HCT116 (cell line): ENCODE results near the gene KRTAP19-5. TPM values are rescaled to one million over a fixed set of nuclear protein-coding genes. Genes with fewer than 3 reads are reported as not detected.

Experiments used
- ATAC-seq: fragments of 200-7000 bp; cut with Tn5 transposase; 2 replicates; pipeline ENCODE4 v1.9.1; 2020; ENCODE audit warnings: mild to moderate bottlenecking, moderate library complexity
- BruUV-seq: library from RNA; stranded (reverse); fragments of 400-500 nt; replicated peaks from 2 replicates; lab custom pipeline; 2021; lab: Mats Ljungman, UMichigan
- CTCF ChIA-PET: fragments of 300-600 bp; sonication (Branson Sonifier 250); formaldehyde crosslinking; loops from one replicate; lab custom pipeline; 2021; ENCODE audit warnings: antibody characterized with exemption; lab: Charles Lee
- POLR2A ChIA-PET: fragments of 300-600, 350-600 bp; sonication (Branson Sonifier 250); formaldehyde crosslinking; loops from one replicate; lab custom pipeline; 2021; ENCODE audit warnings: antibody characterized with exemption; lab: Charles Lee
- RAD21 ChIA-PET, 2 experiments: fragments of 300-600 bp; sonication (Branson Sonifier 250); formaldehyde crosslinking; loops; one replicate each; lab custom pipeline; 2023; ENCODE audit warnings: low total read pairs in 2 of 2; ENCODE audit not compliant: uncharacterized antibody in 2 of 2, unreplicated experiment in 2 of 2, low non-redundant PET in 1 of 2; lab: Charles Lee
- DNase-seq: peaks from one replicate; pipeline ENCODE4 v3.0.0-alpha.2; 2010; ENCODE audit warnings: low read depth, low spot score
- H2AFZ ChIP-seq: fragments of 200-600 bp; shearing (Covaris generic), sonication (generic); 2 replicates; pipeline ENCODE4 v1.6.1; 2017; ENCODE audit warnings: low read depth, mixed run types, mixed read lengths, antibody characterized with exemption, low read length; ENCODE audit not compliant: poor library complexity, severe bottlenecking
- H3K27ac ChIP-seq: 2 replicates; pipeline ENCODE4 v1.5.1; 2012; ENCODE audit warnings: low read depth, low read length
- H3K27me3 ChIP-seq: fragments of 200-600 bp; sonication (generic); 2 replicates; pipeline ENCODE4 v1.6.1; 2016; ENCODE audit warnings: mixed run types, low read length, mixed read lengths; ENCODE audit not compliant: insufficient read depth
- H3K36me3 ChIP-seq, 2 experiments: fragments of 200-500 bp in 1 of 2; fragments of 200-600 bp in 1 of 2; sonication (Bioruptor generic) in 1 of 2; sonication (generic) in 1 of 2; 2 replicates each; pipeline versions ENCODE4 v1.5.1 to v1.6.1; 2014 to 2016; ENCODE audit warnings: low read length in 2 of 2, inconsistent platforms in 1 of 2, mixed read lengths in 1 of 2, mixed run types in 1 of 2; ENCODE audit not compliant: insufficient read depth in 2 of 2, control insufficient read depth in 1 of 2
- H3K4me1 ChIP-seq, 2 experiments: fragments of 200-600 bp in 1 of 2; sonication (generic) in 1 of 2; 2 replicates each; pipeline versions ENCODE4 v1.5.1 to v1.6.1; 2012 to 2017; ENCODE audit warnings: low read length in 2 of 2, inconsistent platforms in 1 of 2, mild to moderate bottlenecking in 1 of 2, mixed read lengths in 1 of 2, mixed run types in 1 of 2, moderate library complexity in 1 of 2; ENCODE audit not compliant: insufficient read depth in 2 of 2, control insufficient read depth in 1 of 2
- H3K4me2 ChIP-seq: fragments of 200-600 bp; sonication (generic); 2 replicates; pipeline ENCODE4 v1.6.1; 2017; ENCODE audit warnings: mixed run types, low read length, mixed read lengths
- H3K4me3 ChIP-seq, 2 experiments: fragments of 200-600 bp in 1 of 2; sonication (generic) in 1 of 2; replicated peaks in 1 of 2; 2 replicates each; pipeline ENCODE4 v1.5.1; 2011 to 2016; ENCODE audit warnings: low read length in 2 of 2, control low read depth in 1 of 2, low read depth in 1 of 2, mild to moderate bottlenecking in 1 of 2, mixed read lengths in 1 of 2, mixed run types in 1 of 2
- H3K79me2 ChIP-seq: fragments of 200-600 bp; sonication (generic); 2 replicates; pipeline ENCODE4 v1.6.1; 2017; ENCODE audit warnings: mild to moderate bottlenecking, mixed run types, low read length, moderate library complexity, mixed read lengths; ENCODE audit not compliant: insufficient read depth
- H3K9ac ChIP-seq: fragments of 200-600 bp; sonication (generic); 2 replicates; pipeline ENCODE4 v1.6.1; 2016; ENCODE audit warnings: low read length, mixed read lengths
- H3K9me2 ChIP-seq: fragments of 200-600 bp; sonication (generic), shearing (Covaris generic); 2 replicates; pipeline ENCODE4 v1.6.1; 2017; ENCODE audit warnings: mixed run types, mild to moderate bottlenecking, moderate library complexity; ENCODE audit not compliant: insufficient read depth
- H3K9me3 ChIP-seq, 2 experiments: fragments of 200-500 bp in 1 of 2; fragments of 200-600 bp in 1 of 2; sonication (Bioruptor generic) in 1 of 2; sonication (generic) in 1 of 2; 2 replicates each; pipeline ENCODE4 v1.6.1; 2014 to 2017; ENCODE audit warnings: low read length in 2 of 2, mixed read lengths in 2 of 2, inconsistent platforms in 1 of 2, low read depth in 1 of 2, mild to moderate bottlenecking in 1 of 2, mixed run types in 1 of 2, moderate library complexity in 1 of 2; ENCODE audit not compliant: control insufficient read depth in 1 of 2, insufficient read depth in 1 of 2
- H4K20me1 ChIP-seq: fragments of 200-600 bp; sonication (generic), shearing (Covaris generic); 2 replicates; pipeline ENCODE4 v1.6.1; 2017; ENCODE audit warnings: mixed run types, mild to moderate bottlenecking, moderate library complexity; ENCODE audit not compliant: insufficient read depth
- CEBPB ChIP-seq: IDR thresholded peaks from 2 replicates; pipeline ENCODE4 v1.6.1; 2012; ENCODE audit warnings: low read depth
- EGR1 ChIP-seq: IDR thresholded peaks from 2 replicates; pipeline ENCODE4 v1.6.1; 2012; ENCODE audit warnings: low read depth
- EZH2 ChIP-seq: fragments of 200-600 bp; sonication (generic); IDR thresholded peaks from 2 replicates; pipeline ENCODE4 v1.6.1; 2017; ENCODE audit warnings: antibody characterized with exemption, mixed run types
- EZH2phosphoT487 ChIP-seq: fragments of 200-600 bp; IDR thresholded peaks from 2 replicates; pipeline ENCODE4 v1.6.1; 2018; ENCODE audit warnings: antibody characterized with exemption, borderline replicate concordance
- POLR2AphosphoS5 ChIP-seq: IDR thresholded peaks from 2 replicates; pipeline ENCODE4 v1.6.1; 2011; ENCODE audit warnings: mild to moderate bottlenecking, low read depth, low read length, moderate library complexity
- TCF7L2 ChIP-seq: IDR thresholded peaks from 2 replicates; pipeline ENCODE4 v1.7.0; 2011; ENCODE audit warnings: borderline replicate concordance, inconsistent platforms; ENCODE audit not compliant: insufficient read depth, insufficient read length; ENCODE audit errors: extremely low read depth
- ZBTB33 ChIP-seq: IDR thresholded peaks from 2 replicates; pipeline ENCODE4 v1.6.1; 2011; ENCODE audit warnings: mild to moderate bottlenecking, low read length, moderate library complexity; ENCODE audit not compliant: insufficient replicate concordance; ENCODE audit errors: extremely low read depth
- ZNF274 ChIP-seq: fragments of 200-500 bp; sonication (Bioruptor generic); IDR thresholded peaks from 2 replicates; pipeline ENCODE4 v1.6.1; 2014; ENCODE audit warnings: mild to moderate bottlenecking, low read depth, low read length, inconsistent platforms
- intact Hi-C: fragments of 100-400 bp; cut with micrococcal nuclease; formaldehyde crosslinking; loops from 2 replicates; pipeline ENCODE4 v1.10.0; 2022
- total RNA-seq: library from RNA; stranded (reverse); gene quantifications from one replicate; pipeline ENCODE4 v1.2.1, GENCODE V29; 2021; ENCODE audit not compliant: unreplicated experiment
- TF ChIP-seq, protein P1 (sequence below): IDR thresholded peaks from 2 replicates; pipeline ENCODE4 v1.6.1; 2012

The KRTAP19-5 gene
- total RNA-seq, 1 experiment from 2014 or later, result not detected

DNA sequence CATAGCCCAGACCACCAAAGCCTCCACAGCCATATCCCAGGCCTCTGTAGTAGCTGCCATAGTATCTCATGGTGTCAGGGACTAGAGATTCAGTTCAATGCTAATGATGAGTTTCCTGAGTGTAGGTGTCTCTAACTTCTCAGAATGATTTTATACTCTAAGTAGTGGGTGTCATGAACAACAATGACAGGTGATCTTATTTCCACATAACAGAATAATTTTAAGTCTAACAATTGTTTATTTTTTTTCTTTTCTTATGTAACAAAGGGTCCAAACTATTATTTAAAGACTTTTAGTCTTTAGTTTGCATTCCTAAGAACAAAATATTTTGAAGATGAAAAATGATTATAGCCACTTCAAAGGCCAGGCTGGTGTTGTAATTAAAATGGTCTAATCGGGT lies 39.8 kb upstream of the KRTAP19-5 start, which contains the start of gene KRTAP19-6:
Gene KRTAP19-6, minus strand, starts transcription at position 101 of the 400 bp plus-strand sequence. Its CDS starts 31 bp downstream, at position 70.
- DNase-seq, result no peak
- ChIA-PET CTCF (no interaction called here), POLR2A (no interaction called here), RAD21 (no interaction called here)
- Histone ChIP-seq H3K36me3 (no peaks in the 10 kb centered on the region), H3K4me1 (no peaks in the 10 kb centered on the region), H3K27me3 (no peaks in the 10 kb centered on the region), H3K4me3 (no peak within 1 kb of the TSS), H3K9me2 (no peaks in the 10 kb centered on the region), H3K9me3 (peaks cover 8 to 13% of the 10 kb centered on the region in 2 experiments; a peak in 3 of 4 replicates), H3K79me2 (no peaks in the 10 kb centered on the region), H3K27ac (no peak within 1 kb of the TSS), H3K9ac (no peak within 1 kb of the TSS), H4K20me1 (no peaks in the 10 kb centered on the region), H3K4me2 (no peak within 1 kb of the TSS), H2AFZ (no peak within 1 kb of the TSS)
- no peak for ATAC-seq
- BruUV-seq, result no TSS peak
- TF ChIP-seq ZBTB33 (no peak), EZH2phosphoT487 (no peak), ZNF274 (no peak), EGR1 (no peak), POLR2AphosphoS5 (no peak), TCF7L2 (no peak), EZH2 (no peak), CEBPB (no peak)
- TF ChIP-seq, protein P1, sequence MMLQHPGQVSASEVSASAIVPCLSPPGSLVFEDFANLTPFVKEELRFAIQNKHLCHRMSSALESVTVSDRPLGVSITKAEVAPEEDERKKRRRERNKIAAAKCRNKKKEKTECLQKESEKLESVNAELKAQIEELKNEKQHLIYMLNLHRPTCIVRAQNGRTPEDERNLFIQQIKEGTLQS, result no peak
- intact Hi-C loops, result no loop called here
